HG02571 (cell line): Measurements from ENCODE around the gene SIRPG.
"Not testable (repeated sequence)": the region's sequence is repeated elsewhere in the genome, so short reads cannot be mapped to it uniquely, and the experiment has no call there.

ENCODE experiments used
- ATAC-seq: cut with Tn5 transposase; IDR thresholded peaks from one replicate; pipeline ENCODE4 v1.9.1; 2021; ENCODE audit warnings: mild to moderate bottlenecking, moderate library complexity; ENCODE audit not compliant: unreplicated experiment

Gene SIRPG

DNA sequence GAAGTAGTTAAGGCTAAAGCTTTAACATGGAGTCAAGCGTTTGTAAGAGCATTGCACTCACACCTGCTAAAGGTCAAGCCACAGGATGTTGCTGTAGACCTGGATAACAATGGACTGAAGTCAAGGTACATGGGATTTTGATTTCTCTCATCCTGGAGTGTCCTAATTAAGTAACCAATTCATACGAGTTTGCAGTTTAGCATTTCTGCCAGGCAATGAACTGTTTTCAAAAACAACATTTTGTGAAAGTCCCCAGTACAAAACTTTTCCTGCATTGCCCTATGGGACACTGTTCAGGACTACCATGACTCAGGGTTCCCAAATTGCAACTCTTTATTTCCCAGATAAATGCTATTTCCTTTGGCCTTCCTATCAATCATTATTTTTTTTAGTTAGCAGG lies 20.4 kb downstream of the SIRPG start:
- ATAC-seq: no peak

DNA sequence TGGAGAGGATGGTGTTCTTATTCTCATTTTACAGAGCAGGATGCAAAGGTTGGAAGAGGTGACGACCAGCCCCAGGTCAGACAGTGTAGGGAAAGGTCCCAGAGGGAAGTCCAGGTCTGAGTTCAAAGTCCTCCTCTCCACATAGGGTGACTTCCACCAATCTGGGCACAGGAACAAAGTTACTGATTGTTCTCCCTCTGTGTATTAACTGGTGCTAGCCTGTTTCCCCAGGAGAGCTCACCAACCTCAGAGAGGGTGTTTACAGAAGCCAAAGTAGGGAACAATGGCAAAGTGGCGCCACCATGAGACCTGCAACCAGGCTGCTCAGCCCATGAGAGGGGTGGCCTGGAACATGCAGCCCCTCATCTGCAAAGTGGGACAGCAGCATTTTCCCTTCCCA lies 21.0 kb downstream of the SIRPG start:
- no peak for ATAC-seq

DNA sequence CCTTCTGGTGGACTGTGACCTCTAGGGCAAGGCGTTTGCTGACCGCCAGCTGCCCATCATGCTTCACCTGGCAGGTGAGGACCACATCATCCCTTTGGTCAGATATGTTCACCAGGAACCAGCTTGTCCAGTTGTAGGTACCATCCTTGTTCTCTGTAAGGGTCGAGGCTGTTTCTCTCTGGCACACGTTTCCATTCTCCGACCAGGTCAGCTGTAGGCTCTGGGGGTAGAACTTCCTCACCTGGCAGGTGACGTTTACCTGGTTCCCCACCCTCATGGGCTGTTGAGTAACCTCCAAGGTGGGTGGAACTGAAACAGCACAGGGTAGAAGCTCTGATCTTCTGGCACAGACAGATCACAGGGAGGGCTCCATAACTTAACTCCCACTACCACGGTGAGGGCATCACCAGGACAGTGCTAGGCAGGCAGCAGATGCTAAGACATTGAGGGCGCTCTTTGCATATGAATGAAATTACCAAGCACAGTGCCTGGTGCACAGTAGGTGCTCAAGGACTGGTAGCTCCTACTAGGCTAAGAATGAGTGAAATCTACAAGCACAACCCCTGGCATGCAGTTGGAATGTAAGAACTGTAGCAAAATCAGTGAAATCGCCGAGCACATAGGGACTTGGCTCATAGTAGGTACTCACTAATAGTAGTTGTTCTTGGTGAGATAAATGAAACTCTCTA lies 22.1 kb downstream of the SIRPG start:
- ATAC-seq: no peak

DNA sequence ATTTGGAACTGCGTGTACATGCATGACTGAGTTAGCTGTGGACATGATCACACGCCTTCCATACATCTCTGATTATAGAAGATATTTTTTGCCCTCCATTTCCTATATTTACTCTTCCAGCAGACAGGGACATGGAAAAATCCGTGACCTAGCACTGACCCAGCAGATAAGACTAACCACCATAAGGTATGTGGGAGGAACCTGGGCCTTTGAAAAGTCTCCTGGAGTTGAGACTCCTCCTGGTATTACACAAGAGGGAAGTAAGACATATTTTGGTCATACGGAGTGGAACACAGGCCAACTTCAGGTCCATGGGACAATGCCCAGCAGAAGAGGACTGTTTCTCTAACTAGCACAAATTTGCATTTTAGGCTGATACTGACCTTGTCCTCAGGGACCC lies 24.0 kb downstream of the SIRPG start:
- ATAC-seq: no peak

DNA sequence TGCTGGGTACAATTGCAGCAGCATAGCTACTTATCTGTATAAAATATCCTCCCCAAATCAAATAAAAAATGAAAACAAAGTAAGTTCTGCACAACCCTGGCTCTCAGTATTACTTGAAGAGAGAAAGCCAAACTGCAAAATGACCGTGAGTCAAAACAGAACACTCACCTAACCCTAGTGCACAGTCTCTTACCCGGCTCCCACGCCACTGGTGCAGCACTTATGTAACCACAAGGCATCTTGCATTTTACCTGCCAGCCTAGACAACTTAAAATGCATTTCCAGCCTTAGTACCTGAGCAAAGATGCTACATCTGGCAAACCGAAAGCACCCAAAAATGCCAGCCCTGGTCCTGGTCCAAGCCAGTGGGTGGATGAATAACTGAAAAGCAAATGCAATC lies 25.4 kb downstream of the SIRPG start:
- no peak for ATAC-seq

DNA sequence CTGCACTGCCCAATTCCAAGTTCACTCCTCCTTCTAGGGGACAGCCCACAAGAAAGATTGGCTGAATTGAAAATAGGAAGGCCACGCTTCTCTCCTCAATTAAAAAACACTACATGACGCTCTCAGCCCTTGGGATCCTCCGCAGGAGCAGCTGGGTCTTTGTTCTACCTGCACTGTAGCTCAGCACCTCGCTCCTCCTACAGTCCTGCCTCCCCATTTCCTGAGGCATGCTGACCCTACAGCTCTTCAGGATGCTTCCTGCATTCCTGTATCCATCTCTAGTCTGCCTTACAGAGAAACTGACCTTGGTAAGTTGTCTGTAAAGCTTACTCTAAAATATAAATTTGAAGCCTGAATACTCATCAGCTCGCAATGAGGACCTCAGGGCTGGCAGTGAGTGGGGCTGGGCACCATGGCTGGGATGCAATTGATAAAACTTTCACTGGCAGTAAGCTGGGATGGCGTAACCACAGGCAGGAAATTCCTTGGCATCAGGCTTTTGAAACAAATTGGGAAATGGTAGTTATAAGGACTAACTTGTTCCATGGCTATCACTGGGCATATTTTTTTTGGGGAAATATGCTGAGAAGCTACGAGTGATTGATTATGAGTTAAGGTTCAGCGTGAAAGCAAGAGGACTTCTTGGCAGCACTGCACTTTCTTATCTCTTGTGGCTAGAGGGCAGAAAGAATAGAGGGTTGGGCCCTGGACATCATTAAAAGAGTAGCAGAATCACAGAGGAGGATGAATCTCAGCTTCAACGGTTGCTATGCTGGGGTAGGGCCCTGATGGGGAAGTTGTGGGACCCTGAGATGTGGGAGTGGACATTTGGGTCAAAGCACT lies 26.0 kb downstream of the SIRPG start:
- no peak for ATAC-seq

DNA sequence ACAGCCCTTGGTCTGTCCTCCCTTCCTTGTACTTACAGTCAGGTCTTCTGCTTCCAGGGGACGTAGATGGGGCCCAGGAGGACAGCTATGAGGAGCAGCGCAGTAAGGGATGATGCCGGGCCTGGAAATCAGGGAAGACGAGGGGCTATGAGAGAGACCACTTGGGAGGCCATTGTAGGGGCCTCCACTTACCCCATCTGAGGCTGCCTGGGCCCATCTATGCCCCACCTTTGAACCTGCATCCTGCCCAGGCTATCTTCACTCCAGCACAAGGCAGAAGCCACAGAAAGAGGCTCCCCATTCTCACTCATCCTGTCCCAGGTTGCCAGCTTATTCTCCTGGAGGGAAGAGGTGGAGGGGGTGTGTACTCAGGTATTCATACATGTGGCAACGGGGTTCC lies 27.4 kb downstream of the SIRPG start:
- ATAC-seq: no peak

DNA sequence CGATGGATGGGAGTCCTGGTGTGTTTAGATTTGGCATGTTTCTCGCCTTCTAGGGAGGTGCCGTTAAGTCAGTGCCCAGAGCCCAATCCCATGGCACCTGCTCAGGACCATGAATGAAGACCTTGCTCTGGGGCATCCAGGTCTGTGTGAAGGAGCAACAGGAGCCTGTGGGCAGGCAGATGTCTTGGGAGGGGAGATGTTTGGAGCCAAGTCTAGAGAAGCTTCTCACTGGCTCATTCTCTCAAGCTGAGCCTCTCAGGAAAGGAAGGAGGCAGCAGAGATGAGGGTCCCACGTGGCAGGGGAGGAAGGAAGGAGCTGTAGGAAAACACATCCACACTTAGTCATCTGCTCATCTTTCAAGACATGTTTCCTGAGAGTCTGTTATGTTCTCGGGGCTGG lies 28.3 kb downstream of the SIRPG start:
- ATAC-seq: no peak

DNA sequence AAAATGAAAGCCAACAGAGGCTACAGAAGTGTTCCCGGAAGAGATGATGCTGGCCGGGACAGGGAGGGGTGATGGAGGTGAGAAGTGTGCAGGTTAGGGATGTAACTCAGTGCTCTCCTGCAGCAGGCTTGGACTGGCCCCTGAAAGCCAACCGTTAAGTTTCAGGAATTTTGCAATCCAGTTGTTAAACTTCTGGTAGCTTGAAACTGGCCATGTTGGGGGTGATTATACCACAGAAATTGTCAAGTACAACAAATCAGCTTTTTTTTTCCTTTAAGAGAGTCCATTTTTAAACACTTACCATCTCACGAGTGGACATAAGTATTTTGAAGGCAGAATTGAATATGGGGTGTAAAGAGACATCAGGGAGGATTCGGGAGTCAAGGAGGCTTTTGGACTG lies 29.0 kb downstream of the SIRPG start:
- ATAC-seq: no peak

DNA sequence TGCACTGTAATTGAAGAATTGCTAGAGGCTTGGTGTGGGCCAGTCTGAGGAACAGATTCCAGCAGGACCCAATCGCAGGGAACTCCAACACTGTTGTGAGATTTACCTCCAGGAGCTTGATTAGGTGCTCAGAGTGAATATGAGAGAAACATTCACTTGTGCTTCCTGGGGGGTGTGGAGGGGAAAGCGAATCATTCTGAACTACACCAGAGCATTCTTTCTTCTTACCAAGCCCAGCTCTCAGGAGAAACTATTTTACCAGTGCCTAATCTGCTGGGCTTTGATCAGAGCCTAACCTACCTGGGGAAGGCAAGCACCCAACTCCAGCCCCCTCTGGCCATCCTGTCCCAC lies 30.4 kb downstream of the SIRPG start:
- no peak for ATAC-seq

DNA sequence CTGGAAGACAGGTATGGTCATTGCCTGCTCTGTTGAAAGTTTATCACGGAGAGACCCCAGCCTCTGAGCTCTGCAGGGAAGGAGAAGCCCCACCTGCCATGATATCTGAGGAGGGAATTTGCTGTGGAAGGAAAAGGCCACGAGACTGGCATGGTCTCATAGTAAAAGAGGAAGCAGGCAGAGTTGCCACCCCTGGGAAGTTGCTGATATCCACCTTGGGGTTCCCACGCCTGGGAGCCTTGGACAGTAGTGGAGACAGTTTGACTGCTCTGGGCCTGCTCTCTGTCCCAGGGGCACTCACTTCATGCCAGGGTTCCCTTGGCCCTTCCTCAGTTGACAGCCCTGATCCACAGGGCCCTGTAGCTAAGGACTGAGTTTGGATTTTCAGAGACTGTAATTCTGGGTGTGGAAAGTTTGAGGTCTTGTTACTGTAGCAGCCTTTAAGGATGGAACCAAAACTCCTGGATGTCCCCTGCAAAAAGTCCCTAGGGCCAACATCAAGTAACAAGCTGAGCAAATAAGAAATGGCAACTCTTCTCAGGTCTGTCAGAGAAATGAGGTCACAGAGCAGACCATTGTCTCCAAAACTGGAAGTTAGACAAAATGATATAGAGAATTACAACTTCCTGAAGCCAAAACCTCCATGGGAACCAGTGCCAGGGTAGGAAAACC lies 30.9 kb downstream of the SIRPG start:
- no peak for ATAC-seq

DNA sequence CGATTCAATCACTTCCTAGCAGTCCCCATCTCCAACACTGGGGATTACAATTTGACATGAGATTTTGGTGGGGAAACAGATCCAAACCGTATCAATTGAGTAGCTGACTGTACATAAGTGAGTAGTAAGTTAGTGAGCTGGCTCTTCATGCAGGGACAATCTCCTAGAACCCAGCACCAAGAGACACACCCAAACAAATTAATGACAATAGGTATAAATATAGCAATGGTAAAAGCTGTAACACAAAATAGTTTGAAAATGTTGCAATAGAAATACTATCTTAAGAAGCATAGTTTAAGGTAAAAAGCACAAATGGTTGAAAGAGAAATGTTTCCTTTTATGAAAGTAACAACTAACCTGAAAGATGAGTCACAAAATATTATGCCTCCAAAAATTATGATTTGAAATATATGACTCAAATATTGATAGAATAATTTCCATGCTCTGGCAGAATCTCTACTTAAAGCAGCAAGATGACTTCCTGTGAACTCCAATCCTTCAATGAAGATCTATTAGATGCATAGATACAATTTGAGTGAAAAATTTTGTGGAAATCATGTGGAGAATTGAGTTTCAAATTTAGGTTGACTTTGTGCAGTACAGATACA lies 32.4 kb downstream of the SIRPG start:
- ATAC-seq: no peak

DNA sequence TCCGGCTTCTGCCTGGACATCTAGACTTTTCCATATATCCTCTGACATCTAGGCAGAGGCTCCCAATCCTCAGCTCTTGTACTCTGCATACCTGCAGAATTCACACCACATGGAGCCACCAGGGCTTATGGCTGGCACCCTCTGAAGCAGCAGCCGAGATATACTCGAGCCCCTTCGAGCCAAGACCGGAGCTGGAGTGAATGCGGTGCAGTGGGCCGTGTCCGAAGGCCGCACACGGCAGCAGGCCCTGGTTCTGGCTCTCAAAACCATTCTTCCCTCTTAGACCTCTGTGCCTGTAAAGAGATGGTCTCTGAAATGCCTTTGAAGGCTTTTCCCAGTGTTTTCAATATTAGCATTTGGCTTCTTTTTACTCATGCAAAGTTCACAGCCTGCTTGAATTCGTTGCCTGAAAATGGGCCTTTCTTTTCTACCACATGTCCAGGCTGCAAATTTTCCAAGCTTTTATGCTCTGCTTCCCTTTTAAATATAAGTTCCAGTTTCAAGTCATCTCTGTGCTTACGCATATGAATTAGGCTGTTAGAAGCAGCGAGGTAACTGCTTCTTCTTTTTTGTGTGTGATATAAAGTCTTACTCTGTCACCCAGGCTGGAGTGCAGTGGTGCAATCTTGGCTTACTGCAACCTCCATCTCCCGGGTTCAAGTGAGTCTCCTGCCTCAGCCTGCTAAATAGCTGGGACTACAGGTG lies 33.9 kb downstream of the SIRPG start:
- ATAC-seq: no peak

DNA sequence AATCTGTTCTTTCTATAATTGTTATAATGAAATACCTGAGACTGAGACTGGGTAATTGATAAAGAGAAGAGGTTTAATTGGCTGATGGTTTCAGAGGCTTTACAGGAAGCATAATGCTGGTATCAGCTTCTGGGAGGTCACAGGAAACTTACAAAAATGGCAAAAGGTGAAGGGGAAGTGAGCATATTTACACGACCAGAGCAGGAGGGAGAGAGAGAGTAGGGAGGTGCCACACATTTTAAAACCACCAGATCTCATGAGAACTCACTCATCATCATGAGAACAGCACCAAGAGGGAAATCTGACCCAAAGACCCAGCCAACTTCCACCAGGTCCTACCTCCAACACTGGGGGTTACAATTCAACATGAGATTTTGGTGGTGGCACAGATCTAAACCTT lies 35.1 kb downstream of the SIRPG start:
- no peak for ATAC-seq

DNA sequence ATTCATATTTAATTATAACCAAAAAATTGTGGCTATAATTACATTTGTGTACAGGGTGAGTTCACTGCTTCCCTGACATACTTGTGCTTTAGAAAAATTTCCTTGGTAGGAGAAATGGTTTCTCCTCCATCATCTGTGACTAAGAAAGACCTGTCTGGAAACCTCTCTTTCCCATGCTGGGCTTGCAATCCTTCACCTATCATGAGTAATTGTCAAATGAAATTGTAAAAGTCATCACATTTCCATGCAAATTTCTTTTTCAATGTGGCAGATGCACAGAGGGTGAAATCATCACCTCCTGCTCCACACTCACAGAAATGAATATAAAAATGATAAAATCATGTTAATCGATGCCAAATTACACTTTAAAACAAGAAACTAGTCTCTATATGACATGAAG lies 36.3 kb downstream of the SIRPG start:
- ATAC-seq: no peak

DNA sequence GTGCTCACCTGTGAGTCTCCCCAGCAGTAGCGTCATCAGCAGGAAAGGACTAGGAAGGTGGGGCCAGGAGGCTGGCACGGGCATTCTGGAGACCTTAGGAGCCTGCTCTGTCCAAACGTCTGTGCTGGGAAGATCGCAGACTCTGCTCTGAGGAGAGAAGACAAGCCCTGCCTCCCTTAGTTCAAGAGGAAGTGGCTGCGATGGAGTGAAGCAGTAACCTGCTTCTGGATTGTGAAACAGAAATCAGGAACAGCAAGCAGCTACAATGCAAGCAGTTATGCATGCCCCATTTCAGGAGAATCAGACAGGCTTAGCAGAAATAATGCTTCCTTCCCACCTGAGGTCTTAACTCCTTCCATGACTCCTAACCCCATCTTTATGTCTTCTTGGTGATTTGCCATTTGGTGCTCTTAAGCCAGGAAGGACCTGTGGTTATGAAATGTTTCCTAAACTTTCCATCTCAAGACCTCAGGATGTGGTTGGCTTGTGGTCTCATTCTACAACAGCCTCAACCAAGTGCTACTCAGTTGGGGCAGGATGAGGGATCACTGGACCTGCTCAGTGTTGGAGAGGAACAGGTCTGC lies 37.6 kb downstream of the SIRPG start, which contains the start of gene SIRPB1:
Gene SIRPB1 (minus strand): TSS at position 149 of the 584 bp plus-strand sequence. CDS start 65 bp downstream, at position 84.
- ATAC-seq: no peak

DNA sequence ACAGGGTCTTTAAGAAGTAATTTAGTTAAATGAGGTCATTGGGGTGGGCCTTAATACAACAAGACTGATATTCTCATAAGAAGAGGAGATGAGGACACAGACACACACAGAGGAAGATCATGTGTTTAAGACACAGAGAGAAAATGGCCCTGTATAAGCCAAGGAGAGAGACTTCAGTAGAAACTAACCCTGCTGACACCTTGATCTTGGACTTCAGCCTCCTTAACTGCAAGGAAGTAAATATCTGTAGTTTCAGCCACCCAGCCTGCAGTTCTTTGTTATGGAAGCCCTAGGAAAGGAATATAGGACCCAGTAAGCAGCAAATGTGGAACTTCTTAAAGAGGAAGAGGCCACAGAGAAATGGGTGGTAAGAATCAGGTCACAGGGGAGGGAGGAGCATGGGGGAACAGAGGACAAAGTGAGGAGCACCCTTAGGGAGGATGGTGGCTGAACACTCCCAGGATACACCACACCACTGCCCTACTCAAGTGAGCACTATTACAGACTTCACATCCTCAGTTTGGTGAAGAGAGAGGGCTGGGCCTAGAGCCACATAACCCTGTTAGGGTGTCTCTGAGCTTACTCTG lies 38.5 kb downstream of the SIRPG start:
- no peak for ATAC-seq

DNA sequence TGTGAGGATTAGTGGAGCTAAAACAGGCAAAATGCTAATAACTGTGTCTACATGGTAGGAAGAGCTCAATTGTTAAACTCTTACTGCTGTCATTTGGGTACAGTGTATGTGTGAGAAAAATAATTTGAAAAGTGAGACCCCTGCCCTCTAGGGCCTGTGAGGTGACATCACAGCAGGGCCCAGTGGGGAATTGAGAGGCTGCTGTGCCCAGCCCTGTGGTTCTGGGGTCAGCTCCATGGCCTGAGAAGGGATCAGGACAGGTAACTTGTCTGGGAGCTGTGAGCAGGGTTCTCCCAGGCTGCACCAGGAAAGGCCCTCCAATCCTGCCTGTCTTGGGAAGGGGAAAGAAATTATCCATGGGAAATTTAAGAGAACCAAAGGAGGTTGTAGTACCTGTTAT lies 39.1 kb downstream of the SIRPG start:
- ATAC-seq: no peak

DNA sequence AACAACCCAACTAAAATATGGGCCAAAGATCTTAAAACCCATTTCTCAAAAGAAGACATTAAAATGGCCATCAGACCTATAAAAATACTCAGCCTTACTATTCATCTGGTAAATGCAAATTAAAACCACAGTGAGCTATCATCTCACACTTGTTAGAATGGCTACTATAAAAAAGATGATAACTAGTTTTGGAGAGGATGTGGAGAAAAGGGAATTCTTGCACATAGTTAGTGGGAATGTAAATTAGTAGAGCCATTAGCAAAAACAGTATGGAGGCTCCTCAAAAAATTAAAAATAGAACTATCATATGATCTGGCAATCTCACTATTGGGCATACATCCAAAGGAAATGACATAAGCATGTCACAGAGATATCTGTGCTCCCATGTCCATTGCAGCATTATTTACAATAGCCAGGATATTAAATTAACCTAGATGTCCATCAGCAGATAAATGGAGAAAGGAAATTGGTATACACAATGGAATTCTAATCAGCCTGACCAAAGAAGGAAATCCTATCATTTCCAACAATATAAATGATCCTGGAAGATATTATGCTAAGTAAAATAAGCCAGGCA lies 40.6 kb downstream of the SIRPG start:
- ATAC-seq: no peak

DNA sequence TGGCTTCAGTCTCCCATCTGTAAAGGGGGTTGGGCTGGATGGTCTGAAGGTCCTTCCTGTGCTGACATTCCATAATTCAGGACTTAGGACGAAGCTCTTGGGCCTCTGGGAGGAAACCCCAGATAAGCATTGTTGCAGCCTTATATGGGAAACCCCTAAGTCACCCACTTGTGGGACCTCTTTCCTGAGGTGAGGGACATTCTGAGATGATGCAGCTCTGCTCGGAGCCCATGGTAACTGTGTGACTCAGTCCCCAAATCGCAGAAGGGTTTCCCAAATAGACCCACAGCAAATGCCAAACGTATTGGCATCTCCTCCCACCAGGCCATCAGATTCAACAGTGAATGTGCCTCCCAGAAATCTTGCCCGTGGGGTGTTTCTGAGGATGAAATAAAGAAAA lies 47.2 kb downstream of the SIRPG start:
- ATAC-seq: not testable (repeated sequence)
